Activated T-cell treated with anti-CD3 and anti-CD28 coated beads for 24 hours (primary cell): Measurements from ENCODE around the gene IL9R.
A peak's percentile ranks its signal among the peaks of the same experiment; 100 is the strongest.
"Not testable (repeated sequence)": the region's sequence is repeated elsewhere in the genome, so short reads cannot be mapped to it uniquely, and the experiment has no call there.

ENCODE experiments used
- DNase-seq: peaks from one replicate; pipeline ENCODE4 v3.0.0-alpha.2; 2020; ENCODE audit warnings: low read depth

The IL9R gene

GRCh38 chrX:155997436-155997835 is at the start of gene IL9R:
Gene IL9R (plus strand): TSS chrX:155997696. CDS start chrX:155997760, 64 bp downstream.
- DNase-seq = peak; percentile 38

GRCh38 chrX:155949098-155949497 is 48.4 kb upstream of the IL9R start:
- no peak for DNase-seq

- no peak for DNase-seq
Observed at GRCh38 chrX:155951237-155951789, 46.2 kb upstream of the IL9R start.

GRCh38 chrX:155953055-155953454 is 44.4 kb upstream of the IL9R start:
- no peak for DNase-seq

GRCh38 chrX:155954793-155955192 is 42.7 kb upstream of the IL9R start:
- no peak for DNase-seq

- no peak for DNase-seq
Observed at GRCh38 chrX:155956099-155956498, 41.4 kb upstream of the IL9R start.

- DNase-seq = no peak
Observed at GRCh38 chrX:155956649-155957048, 40.8 kb upstream of the IL9R start.

- DNase-seq = no peak
Observed at GRCh38 chrX:155957843-155958242, 39.7 kb upstream of the IL9R start.

- no peak for DNase-seq
Observed at GRCh38 chrX:155959018-155959587, 38.4 kb upstream of the IL9R start.

- DNase-seq = no peak
Observed at GRCh38 chrX:155962906-155963305, 34.6 kb upstream of the IL9R start.

GRCh38 chrX:155966876-155967275 is 30.6 kb upstream of the IL9R start:
- DNase-seq = peak; percentile 1

- DNase-seq = no peak
Observed at GRCh38 chrX:155967653-155968325, 29.7 kb upstream of the IL9R start.

- DNase-seq = no peak
Observed at GRCh38 chrX:155968326-155968661, 29.2 kb upstream of the IL9R start.

- DNase-seq = no peak
Observed at GRCh38 chrX:155968791-155969190, 28.7 kb upstream of the IL9R start.

- DNase-seq = not testable (repeated sequence)
Observed at GRCh38 chrX:155971658-155972057, 25.8 kb upstream of the IL9R start.

- not testable (repeated sequence) for DNase-seq
Observed at GRCh38 chrX:155972241-155972640, 25.3 kb upstream of the IL9R start.

GRCh38 chrX:155983326-155983725 is 14.2 kb upstream of the IL9R start:
- no peak for DNase-seq

- DNase-seq = no peak
Observed at GRCh38 chrX:155985208-155985607, 12.3 kb upstream of the IL9R start.

GRCh38 chrX:155986995-155987394 is 10.5 kb upstream of the IL9R start:
- DNase-seq = not testable (repeated sequence)

- DNase-seq = no peak
Observed at GRCh38 chrX:155988859-155989258, 8.6 kb upstream of the IL9R start.

GRCh38 chrX:155993421-155993820 is 4.1 kb upstream of the IL9R start:
- no peak for DNase-seq

- DNase-seq = no peak
Observed at GRCh38 chrX:155995321-155995875, 2.1 kb upstream of the IL9R start.

- DNase-seq = no peak
Observed at GRCh38 chrX:155998116-155998515, 620 bp downstream of the IL9R start.
